PC-3 (cell line): ENCODE measurements around the gene PAPPA. TPM values are rescaled to one million over a fixed set of nuclear protein-coding genes. Genes with fewer than 3 reads are reported as not detected.

Experiments used
- ATAC-seq: fragments of 200-7000 bp; cut with Tn5 transposase; 2 replicates; pipeline ENCODE4 v1.9.1; 2020; ENCODE audit warnings: mild to moderate bottlenecking, moderate library complexity
- BruUV-seq: library from RNA; stranded (reverse); fragments of 400-500 nt; replicated peaks from 2 replicates; lab custom pipeline; 2021; lab: Mats Ljungman, UMichigan
- CTCF ChIA-PET: fragments of 300-600 bp; sonication (Branson Sonifier 250); formaldehyde crosslinking; loops from one replicate; lab custom pipeline; 2022; ENCODE audit warnings: antibody characterized with exemption; lab: Charles Lee
- POLR2A ChIA-PET: fragments of 300-600 bp; sonication (Branson Sonifier 250); formaldehyde crosslinking; loops from one replicate; lab custom pipeline; 2022; ENCODE audit warnings: antibody characterized with exemption; ENCODE audit not compliant: unreplicated experiment; lab: Charles Lee
- DNase-seq: peaks from one replicate; pipeline ENCODE4 v3.0.0-alpha.2; 2015
- H2AFZ ChIP-seq: fragments of 300-600 bp; sonication (generic); 2 replicates; pipeline ENCODE4 v1.6.0; 2016; ENCODE audit warnings: antibody characterized with exemption, low read length
- H3F3A ChIP-seq: fragments of 300-600 bp; sonication (generic); one replicate; pipeline ENCODE4 v1.6.0; 2017; ENCODE audit warnings: antibody characterized with exemption, low read length, control low read depth, mild to moderate bottlenecking; ENCODE audit not compliant: unreplicated experiment
- H3K27ac ChIP-seq: fragments of 300-600 bp; sonication (generic); 2 replicates; pipeline ENCODE4 v1.5.1; 2016; ENCODE audit warnings: mild to moderate bottlenecking, low read length
- H3K27me3 ChIP-seq: fragments of 300-600 bp; sonication (generic); 2 replicates; pipeline ENCODE4 v1.6.1; 2016; ENCODE audit warnings: low read length, mixed read lengths
- H3K36me3 ChIP-seq: fragments of 300-600 bp; sonication (generic); 2 replicates; pipeline ENCODE4 v1.6.1; 2016; ENCODE audit warnings: low read depth, mixed run types, low read length, mixed read lengths
- H3K4me1 ChIP-seq: fragments of 300-600 bp; sonication (generic); 2 replicates; pipeline ENCODE4 v1.5.1; 2016; ENCODE audit warnings: low read length; ENCODE audit not compliant: insufficient read depth
- H3K4me2 ChIP-seq: fragments of 300-600 bp; sonication (generic); 2 replicates; pipeline ENCODE4 v1.6.0; 2016; ENCODE audit warnings: low read length
- H3K4me3 ChIP-seq: fragments of 300-600 bp; sonication (generic); 2 replicates; pipeline ENCODE4 v1.5.1; 2016; ENCODE audit warnings: mild to moderate bottlenecking, low read length, mixed read lengths
- H3K79me2 ChIP-seq: fragments of 300-600 bp; sonication (generic); 2 replicates; pipeline ENCODE4 v1.6.1; 2017; ENCODE audit warnings: low read length, mixed read lengths
- H3K9ac ChIP-seq: fragments of 300-600 bp; sonication (generic); 2 replicates; pipeline ENCODE4 v1.6.0; 2016; ENCODE audit warnings: mild to moderate bottlenecking, low read length
- H3K9me2 ChIP-seq: fragments of 300-600 bp; sonication (generic); replicated peaks from 2 replicates; pipeline ENCODE4 v1.6.1; 2016; ENCODE audit warnings: mixed run types, low read length, mixed read lengths
- H3K9me3 ChIP-seq: fragments of 300-600 bp; sonication (generic); 2 replicates; pipeline ENCODE4 v1.6.1; 2016; ENCODE audit warnings: low read length, mixed read lengths
- H4K20me1 ChIP-seq: fragments of 300-600 bp; sonication (generic); 2 replicates; pipeline ENCODE4 v1.6.1; 2016; ENCODE audit warnings: low read length, mixed read lengths
- CTCF ChIP-seq: fragments of 300-600 bp; sonication (generic); conservative IDR thresholded peaks from 2 replicates; pipeline ENCODE4 v1.5.1; 2017; ENCODE audit warnings: antibody characterized with exemption, low read depth, mild to moderate bottlenecking, low read length
- EZH2 ChIP-seq: fragments of 300-600 bp; sonication (generic); IDR thresholded peaks from one replicate; pipeline ENCODE4 v1.6.1; 2017; ENCODE audit warnings: antibody characterized with exemption, mild to moderate bottlenecking, low read length; ENCODE audit not compliant: unreplicated experiment
- EZH2phosphoT487 ChIP-seq: fragments of 300-600 bp; sonication (generic); IDR thresholded peaks from 2 replicates; pipeline ENCODE4 v1.6.1; 2018; ENCODE audit warnings: mild to moderate bottlenecking, antibody characterized with exemption, low read length, borderline replicate concordance
- intact Hi-C: fragments of 100-400 bp; cut with micrococcal nuclease; formaldehyde crosslinking; loops from 2 replicates; pipeline ENCODE4 v1.9.0; 2023
- total RNA-seq: library from RNA; depleted of rRNA; stranded (reverse); fragments of >200 nt; gene quantifications from 2 replicates; pipeline ENCODE4 v1.2.3, GENCODE V29; 2014

Gene PAPPA
- total RNA-seq, 1 experiment from 2014 or later = not detected

- Histone ChIP-seq H4K20me1 (no peaks in the 10 kb centered on the region), H2AFZ (no peak overlapping the region), H3K9ac (no peak overlapping the region), H3K4me1 (peaks cover 29% of the 10 kb centered on the region), H3K4me3 (no peak overlapping the region), H3K79me2 (no peaks in the 10 kb centered on the region), H3K9me2 (no peaks in the 10 kb centered on the region), H3K9me3 (no peaks in the 10 kb centered on the region), H3K27me3 (no peaks in the 10 kb centered on the region), H3K27ac (peak overlapping the region; percentile 93), H3F3A (peaks cover 4% of the 10 kb centered on the region), H3K4me2 (0 out of 2 replicates have a peak overlapping the region, but pooled peaks have one; percentile 22), H3K36me3 (no peaks in the 10 kb centered on the region)
- DNase-seq = peak; percentile 47
- CTCF ChIA-PET = no interaction called here
- intact Hi-C loops = loop anchor here (5.0 kb wide), 1 partner anchor 145 kb away; no protein-coding TSS in a partner anchor
- ATAC-seq = no peak
- POLR2A ChIA-PET = no interaction called here
- BruUV-seq = no TSS peak
- TF ChIP-seq EZH2phosphoT487 = no peak
- no peak for TF ChIP-seq CTCF
- TF ChIP-seq EZH2 = no peak
These were observed 11.6 kb upstream of the PAPPA start for GRCh38 chr9:116141864-116142561.

- Histone ChIP-seq H3K4me3 (no peak overlapping the region), H3K36me3 (no peaks in the 10 kb centered on the region), H3K9ac (peak overlapping the region; percentile 57; the same call in 1 of the 2 replicates), H3F3A (peaks cover 4% of the 10 kb centered on the region), H3K9me3 (no peaks in the 10 kb centered on the region), H3K4me2 (0 out of 2 replicates have a peak overlapping the region, but pooled peaks have one; percentile 22), H3K79me2 (no peaks in the 10 kb centered on the region), H3K27me3 (no peaks in the 10 kb centered on the region), H3K27ac (peak overlapping the region; percentile 93), H4K20me1 (no peaks in the 10 kb centered on the region), H2AFZ (no peak overlapping the region), H3K9me2 (no peaks in the 10 kb centered on the region), H3K4me1 (peaks cover 29% of the 10 kb centered on the region)
- TF ChIP-seq CTCF = no peak
- no peak for TF ChIP-seq EZH2phosphoT487
- TF ChIP-seq EZH2 = no peak
- intact Hi-C loops = loop anchor here (5.0 kb wide), 1 partner anchor 146 kb away; no protein-coding TSS in a partner anchor
- ATAC-seq = no peak
- POLR2A ChIA-PET = no interaction called here
- peak; percentile 31 for DNase-seq
- no TSS peak for BruUV-seq
- CTCF ChIA-PET = no interaction called here
These were observed 10.7 kb upstream of the PAPPA start for GRCh38 chr9:116142706-116143492.
